MCF 10A (cell line): ENCODE data around the gene MAPKAPK2. TPM values are rescaled to one million over a fixed set of nuclear protein-coding genes. Genes with fewer than 3 reads are reported as not detected.

ENCODE experiments used
- BruUV-seq: library from RNA; stranded (reverse); fragments of 400-500 nt; replicated peaks from 2 replicates; lab custom pipeline; 2021; lab: Mats Ljungman, UMichigan
- CTCF ChIA-PET: fragments of 300-600 bp; sonication (Branson Sonifier 250); formaldehyde crosslinking; extraction: SDS; loops from one replicate; lab custom pipeline; 2021; ENCODE audit warnings: antibody characterized with exemption, inconsistent platforms; lab: Yijun Ruan, JAX
- POLR2A ChIA-PET: fragments of 300-600, 350-650 bp; sonication (Branson Sonifier 250); formaldehyde crosslinking; extraction: SDS; loops from one replicate; lab custom pipeline; 2020; ENCODE audit warnings: antibody characterized with exemption, inconsistent platforms; lab: Yijun Ruan, JAX
- DNase-seq: peaks from one replicate; pipeline ENCODE4 v3.0.0-alpha.2; 2018; ENCODE audit not compliant: unreplicated experiment
- H3K27ac Mint-ChIP-seq: one replicate; pipeline ENCODE4 v1.8.0; 2022; ENCODE audit warnings: mild to moderate bottlenecking, low read depth, mixed read lengths; ENCODE audit not compliant: unreplicated experiment
- H3K27me3 Mint-ChIP-seq: one replicate; pipeline ENCODE4 v1.8.0; 2022; ENCODE audit warnings: mixed read lengths; ENCODE audit not compliant: insufficient read depth, unreplicated experiment
- H3K36me3 Mint-ChIP-seq: one replicate; pipeline ENCODE4 v1.8.0; 2022; ENCODE audit warnings: mild to moderate bottlenecking, moderate library complexity, mixed read lengths; ENCODE audit not compliant: insufficient read depth, unreplicated experiment
- H3K4me1 Mint-ChIP-seq: one replicate; pipeline ENCODE4 v1.8.0; 2022; ENCODE audit warnings: mixed read lengths; ENCODE audit not compliant: insufficient read depth, unreplicated experiment
- H3K4me3 Mint-ChIP-seq: one replicate; pipeline ENCODE4 v1.8.0; 2022; ENCODE audit warnings: mild to moderate bottlenecking, moderate library complexity, mixed read lengths; ENCODE audit not compliant: unreplicated experiment
- H3K9me3 Mint-ChIP-seq: one replicate; pipeline ENCODE4 v1.8.0; 2022; ENCODE audit warnings: mixed read lengths; ENCODE audit not compliant: unreplicated experiment
- intact Hi-C: fragments of 100-400 bp; cut with micrococcal nuclease; formaldehyde crosslinking; loops from 2 replicates; pipeline ENCODE4 v1.14.1; 2022
- total RNA-seq: library from RNA; stranded (reverse); gene quantifications from 2 replicates; pipeline ENCODE4 v1.2.3, GENCODE V29; 2022
- TF ChIP-seq, protein P1 (sequence below): fragments of 200-600 bp; IDR thresholded peaks from one replicate; pipeline ENCODE4 v1.8.0; 2022; ENCODE audit warnings: antibody characterized with exemption, mild to moderate bottlenecking; ENCODE audit not compliant: unreplicated experiment

The MAPKAPK2 gene
- total RNA-seq, 1 experiment from 2014 or later, result 142 TPM

DNA sequence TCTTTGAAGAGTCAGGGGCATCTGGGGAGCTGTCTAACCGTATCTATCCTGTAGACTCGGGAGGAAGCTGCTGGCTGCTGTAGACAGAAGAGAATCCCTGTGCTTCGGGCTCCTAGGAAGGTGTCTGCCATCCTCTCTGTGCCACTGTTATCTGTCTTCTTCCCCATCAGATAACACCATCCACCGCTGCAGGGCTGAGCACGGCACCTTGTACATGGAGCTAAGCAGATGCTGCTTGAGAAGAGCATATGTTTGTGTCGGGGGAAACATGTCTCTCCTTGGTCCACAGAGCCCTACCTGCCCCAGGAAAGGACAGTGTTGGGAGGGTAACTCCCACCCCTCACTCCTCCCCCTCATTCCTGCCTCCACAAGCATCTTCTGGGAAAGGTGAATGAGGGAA, 1.4 kb upstream of the MAPKAPK2 start:
- Mint-ChIP-seq H3K36me3 (peaks cover 7% of the 10 kb centered on the region), H3K4me1 (peaks cover 32% of the 10 kb centered on the region), H3K27ac (no peak overlapping the region), H3K27me3 (no peaks in the 10 kb centered on the region), H3K4me3 (no peak overlapping the region), H3K9me3 (no peaks in the 10 kb centered on the region)
- intact Hi-C loops, result loop anchor here (5.0 kb wide), 1 partner anchor 229 kb away; no protein-coding TSS in a partner anchor
- no peak for DNase-seq
- CTCF ChIA-PET, result interaction anchor here (0.6 to 3.5 kb wide), 12 partner anchors 8 to 300 kb away, joined by 3 to 33 read pairs (median 5); partner anchors contain the start of gene DYRK3
- TF ChIP-seq, protein P1, sequence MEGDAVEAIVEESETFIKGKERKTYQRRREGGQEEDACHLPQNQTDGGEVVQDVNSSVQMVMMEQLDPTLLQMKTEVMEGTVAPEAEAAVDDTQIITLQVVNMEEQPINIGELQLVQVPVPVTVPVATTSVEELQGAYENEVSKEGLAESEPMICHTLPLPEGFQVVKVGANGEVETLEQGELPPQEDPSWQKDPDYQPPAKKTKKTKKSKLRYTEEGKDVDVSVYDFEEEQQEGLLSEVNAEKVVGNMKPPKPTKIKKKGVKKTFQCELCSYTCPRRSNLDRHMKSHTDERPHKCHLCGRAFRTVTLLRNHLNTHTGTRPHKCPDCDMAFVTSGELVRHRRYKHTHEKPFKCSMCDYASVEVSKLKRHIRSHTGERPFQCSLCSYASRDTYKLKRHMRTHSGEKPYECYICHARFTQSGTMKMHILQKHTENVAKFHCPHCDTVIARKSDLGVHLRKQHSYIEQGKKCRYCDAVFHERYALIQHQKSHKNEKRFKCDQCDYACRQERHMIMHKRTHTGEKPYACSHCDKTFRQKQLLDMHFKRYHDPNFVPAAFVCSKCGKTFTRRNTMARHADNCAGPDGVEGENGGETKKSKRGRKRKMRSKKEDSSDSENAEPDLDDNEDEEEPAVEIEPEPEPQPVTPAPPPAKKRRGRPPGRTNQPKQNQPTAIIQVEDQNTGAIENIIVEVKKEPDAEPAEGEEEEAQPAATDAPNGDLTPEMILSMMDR, result no peak
- POLR2A ChIA-PET, result interaction anchor here (0.6 to 12.6 kb wide), 8 partner anchors 9 to 253 kb away, joined by 3 to 229 read pairs (median 7); partner anchors contain the start of genes DYRK3 and EIF2D
- BruUV-seq, result no TSS peak

DNA sequence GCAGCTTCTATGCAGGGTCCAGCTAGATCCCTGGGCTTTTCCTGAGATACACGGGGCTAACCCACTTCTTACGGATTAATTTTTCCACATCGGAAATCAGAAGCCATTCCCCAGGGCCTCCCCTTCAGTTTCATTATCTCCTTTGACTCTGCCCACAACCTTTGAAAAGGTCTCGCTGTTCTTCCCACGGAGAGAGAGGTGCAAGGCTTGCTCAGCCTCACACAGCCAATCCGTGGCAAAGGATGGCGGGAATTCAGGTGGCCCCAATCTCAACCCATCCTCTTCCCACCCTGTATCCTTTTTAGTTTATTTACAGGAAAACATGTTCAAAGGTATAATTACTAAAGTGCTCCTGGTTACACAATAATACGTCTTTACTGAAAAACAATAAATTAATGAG, 702 bp upstream of the MAPKAPK2 start:
- Mint-ChIP-seq H3K4me3 (peak overlapping the region; percentile 93), H3K27ac (no peak overlapping the region), H3K4me1 (peaks cover 39% of the 10 kb centered on the region), H3K36me3 (peaks cover 7% of the 10 kb centered on the region), H3K27me3 (no peaks in the 10 kb centered on the region), H3K9me3 (no peaks in the 10 kb centered on the region)
- TF ChIP-seq, protein P1, result no peak
- ChIA-PET POLR2A (interaction anchor here (0.5 to 12.6 kb wide), 16 partner anchors 10 to 390 kb away, joined by 3 to 229 read pairs (median 4); partner anchors contain the start of genes C1orf116, DYRK3 and EIF2D), CTCF (interaction anchor here (0.7 to 3.5 kb wide), 10 partner anchors 8 to 321 kb away, joined by 3 to 33 read pairs (median 6); partner anchors contain the start of gene DYRK3)
- DNase-seq, result no peak
- BruUV-seq, result no TSS peak
- intact Hi-C loops, result loop anchor here (5.0 kb wide), 1 partner anchor 228 kb away; no protein-coding TSS in a partner anchor

DNA sequence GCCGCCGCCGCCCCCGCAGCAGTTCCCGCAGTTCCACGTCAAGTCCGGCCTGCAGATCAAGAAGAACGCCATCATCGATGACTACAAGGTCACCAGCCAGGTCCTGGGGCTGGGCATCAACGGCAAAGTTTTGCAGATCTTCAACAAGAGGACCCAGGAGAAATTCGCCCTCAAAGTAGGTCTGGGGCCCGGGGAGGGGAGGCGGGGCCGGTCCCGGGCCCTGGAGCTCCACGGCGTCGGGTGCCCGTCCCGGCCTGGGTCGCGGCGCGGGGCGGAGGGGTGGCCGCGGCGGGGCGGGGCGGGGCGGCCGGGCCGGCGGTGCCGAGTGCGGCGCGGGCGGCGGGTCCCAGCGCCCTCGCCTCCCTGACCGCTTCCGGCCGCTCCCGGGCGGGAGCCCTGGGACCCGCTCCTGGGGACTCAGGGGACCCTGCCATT, 646 bp downstream of the MAPKAPK2 start:
- TF ChIP-seq, protein P1, result no peak
- Mint-ChIP-seq H3K4me3 (peak overlapping the region; percentile 93), H3K4me1 (peaks cover 52% of the 10 kb centered on the region), H3K36me3 (peaks cover 7% of the 10 kb centered on the region), H3K27me3 (no peaks in the 10 kb centered on the region), H3K9me3 (no peaks in the 10 kb centered on the region), H3K27ac (peak overlapping the region; percentile 97)
- BruUV-seq, result no TSS peak
- ChIA-PET POLR2A (interaction anchor here (0.5 to 12.6 kb wide), 13 partner anchors 11 to 1517 kb away, joined by 3 to 229 read pairs (median 7); partner anchors contain the start of genes C1orf116, DYRK3 and EIF2D), CTCF (interaction anchor here (7.2 kb wide), 1 partner anchor 51 kb away, joined by 46 read pairs; the partner anchor contains the start of gene DYRK3)
- intact Hi-C loops, result no loop called here
- peak; percentile 44 for DNase-seq

DNA sequence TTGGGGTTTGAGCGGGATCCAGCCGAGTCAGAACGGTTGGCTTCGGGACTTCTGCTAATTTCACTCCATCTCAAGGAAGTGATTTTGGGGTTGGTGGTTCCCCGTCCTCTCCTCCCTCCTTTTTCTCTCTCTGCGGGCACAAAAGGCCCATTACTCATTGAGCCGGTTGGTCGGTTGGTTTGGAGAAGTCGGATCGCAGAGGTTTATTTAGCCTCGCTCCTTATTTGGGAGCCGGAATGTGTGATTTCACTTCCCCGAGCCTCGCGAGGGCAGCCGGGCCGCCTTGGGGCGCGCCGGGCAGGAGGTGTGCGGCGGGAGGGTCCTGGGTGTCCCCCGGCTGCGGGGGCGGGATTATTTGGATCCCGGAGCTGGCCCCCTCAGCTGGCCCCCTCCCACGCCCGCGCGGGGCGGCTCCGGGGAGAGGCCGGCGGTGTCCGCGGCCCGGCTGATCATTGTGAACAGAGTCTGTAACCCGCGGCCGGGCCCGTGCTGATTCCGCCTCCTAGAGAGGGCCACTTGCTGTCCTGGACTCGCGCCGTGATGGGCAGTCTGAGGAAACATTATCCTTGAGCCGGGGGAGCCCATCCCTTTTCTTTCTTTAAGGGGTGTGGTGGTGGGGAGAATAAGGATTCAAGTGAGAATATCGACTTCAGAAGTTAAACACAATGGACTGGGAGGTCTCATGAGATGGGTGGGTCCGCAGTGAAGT, 1.2 kb downstream of the MAPKAPK2 start:
- peak overlapping the region; percentile 93 for H3K4me3 Mint-ChIP-seq
- ChIA-PET CTCF (interaction anchor here (1.3 to 9.5 kb wide), 3 partner anchors 11 to 51 kb away, joined by 5 to 90 read pairs (median 46); partner anchors contain the start of gene DYRK3), POLR2A (interaction anchor here (0.5 to 12.6 kb wide), 21 partner anchors 12 to 1516 kb away, joined by 3 to 229 read pairs (median 4); partner anchors contain the start of genes C1orf116, DYRK3, EIF2D and IL10)
- H3K9me3 Mint-ChIP-seq, result no peaks in the 10 kb centered on the region
- peak overlapping the region; percentile 97 for H3K27ac Mint-ChIP-seq
- peaks cover 7% of the 10 kb centered on the region for H3K36me3 Mint-ChIP-seq
- TF ChIP-seq, protein P1, result no peak
- H3K27me3 Mint-ChIP-seq, result no peaks in the 10 kb centered on the region
- DNase-seq, result peak; percentile 91
- peaks cover 56% of the 10 kb centered on the region for H3K4me1 Mint-ChIP-seq
- intact Hi-C loops, result loop anchor here (2.0 kb wide), 1 partner anchor 41 kb away; no protein-coding TSS in a partner anchor
- BruUV-seq, result no TSS peak
